Breast epithelium (tissue), 3 donors: ENCODE data around the gene ADAM33.

Experiments
- CTCF ChIP-seq, 3 donors: fragments of 450-650 bp; IDR thresholded peaks; one replicate each; pipeline ENCODE4 v1.5.1; 2016 to 2017; ENCODE audit warnings: antibody characterized with exemption in 3 of 3, mild to moderate bottlenecking in 3 of 3, moderate library complexity in 3 of 3
- POLR2A ChIP-seq: fragments of 450-650 bp; IDR thresholded peaks from one replicate; pipeline ENCODE4 v1.6.1; 2016; ENCODE audit warnings: antibody characterized with exemption, mild to moderate bottlenecking, moderate library complexity
- POLR2AphosphoS5 ChIP-seq, 3 donors: sonication (generic); formaldehyde crosslinking; IDR thresholded peaks; one replicate each; pipeline ENCODE4 v1.6.1; 2017; ENCODE audit warnings: antibody characterized with exemption in 3 of 3

GRCh38 chr20:3674995-3675900 lies 6.6 kb downstream of the ADAM33 start:
- TF ChIP-seq CTCF (IDR thresholded peaks at IDR 0.05) (no peak), POLR2AphosphoS5 (IDR thresholded peaks at IDR 0.05) (no peak), POLR2A (no peak)
